NCI-H2029 (cell line): ENCODE measurements around the gene CPEB4.

Experiments used
- DNase-seq: peaks from one replicate; lab custom pipeline; 2025; lab: John Stamatoyannopoulos, UW

CPEB4 gene

DNA sequence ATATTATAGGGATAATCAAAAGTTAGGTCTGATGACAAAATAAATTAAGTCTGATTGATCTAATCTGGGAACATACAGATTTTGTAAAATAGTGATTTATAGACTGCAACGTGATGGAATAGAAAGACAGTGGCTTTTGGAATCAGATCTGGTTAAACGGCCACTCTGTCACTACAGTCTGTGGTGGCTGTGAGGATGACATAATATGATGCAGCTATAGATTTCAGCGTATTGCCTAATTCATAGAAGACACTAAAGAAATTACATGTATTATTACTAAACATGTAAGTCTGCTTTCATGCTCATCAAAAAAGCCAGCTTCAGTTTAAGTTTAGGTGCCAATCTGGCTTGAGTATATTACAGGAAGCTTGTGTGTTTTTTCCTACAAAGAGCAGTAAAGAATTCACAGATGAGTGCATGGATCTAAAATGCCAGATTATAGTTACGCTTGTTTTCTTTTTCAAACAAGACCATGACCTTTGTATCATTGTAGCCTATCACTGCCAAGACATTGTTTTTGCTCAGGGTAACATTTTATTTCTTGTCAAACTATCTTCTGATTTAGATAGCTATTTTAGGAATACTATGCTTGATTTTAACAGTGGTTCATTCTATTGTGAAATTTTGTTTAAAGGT, 25.7 kb downstream of the CPEB4 start:
- no peak for DNase-seq

DNA sequence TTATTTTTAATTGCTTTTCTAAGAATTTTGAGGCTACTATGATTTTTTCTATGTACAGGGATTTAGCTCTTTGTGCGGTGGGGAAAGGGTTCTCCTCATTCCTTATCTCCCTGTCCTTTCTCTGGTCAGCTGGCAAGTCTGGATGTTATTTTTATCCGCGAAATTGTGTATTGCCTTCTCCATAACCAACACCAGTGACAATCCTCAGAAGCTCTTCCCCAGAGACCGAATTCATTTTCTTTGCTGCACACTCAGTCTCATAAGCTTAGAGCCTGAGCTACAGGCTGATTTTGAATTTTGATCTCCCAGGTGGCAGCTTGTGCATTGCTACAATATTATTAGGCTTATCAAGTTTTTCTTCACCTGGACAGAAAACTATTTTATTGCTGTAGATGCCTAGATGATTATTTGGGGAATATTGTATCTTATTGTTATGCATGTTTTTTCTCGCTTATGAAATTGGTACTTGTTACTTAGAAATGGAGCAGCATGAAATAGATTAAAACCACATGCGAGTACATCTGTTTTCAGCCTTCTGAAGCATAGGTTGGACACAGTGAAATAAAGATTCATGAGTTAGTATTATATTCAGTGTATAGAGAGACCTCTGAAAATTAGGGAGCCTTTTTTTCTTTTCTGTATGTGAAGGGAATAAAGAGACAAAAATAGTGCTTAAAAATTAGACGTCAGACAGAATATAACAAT, 27.3 kb downstream of the CPEB4 start:
- DNase-seq: no peak

DNA sequence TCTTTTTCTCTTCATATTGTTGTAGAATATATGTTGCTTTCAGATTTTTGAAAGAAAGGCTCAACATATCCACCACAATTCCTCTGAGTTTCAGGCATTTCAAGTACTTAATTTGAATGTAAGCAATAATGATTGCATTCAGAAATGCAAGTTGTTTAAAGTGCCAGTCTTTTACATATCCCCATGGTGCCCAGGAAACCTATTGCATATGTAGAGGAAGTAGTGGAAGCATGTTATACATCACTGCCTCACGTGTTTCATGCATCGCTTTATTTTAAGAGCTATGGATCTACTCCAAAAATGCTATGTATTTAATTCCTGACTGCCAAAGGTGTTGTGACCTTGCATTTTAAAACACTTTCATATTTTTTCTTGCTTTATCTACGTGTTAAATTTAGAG, 28.1 kb downstream of the CPEB4 start:
- no peak for DNase-seq

DNA sequence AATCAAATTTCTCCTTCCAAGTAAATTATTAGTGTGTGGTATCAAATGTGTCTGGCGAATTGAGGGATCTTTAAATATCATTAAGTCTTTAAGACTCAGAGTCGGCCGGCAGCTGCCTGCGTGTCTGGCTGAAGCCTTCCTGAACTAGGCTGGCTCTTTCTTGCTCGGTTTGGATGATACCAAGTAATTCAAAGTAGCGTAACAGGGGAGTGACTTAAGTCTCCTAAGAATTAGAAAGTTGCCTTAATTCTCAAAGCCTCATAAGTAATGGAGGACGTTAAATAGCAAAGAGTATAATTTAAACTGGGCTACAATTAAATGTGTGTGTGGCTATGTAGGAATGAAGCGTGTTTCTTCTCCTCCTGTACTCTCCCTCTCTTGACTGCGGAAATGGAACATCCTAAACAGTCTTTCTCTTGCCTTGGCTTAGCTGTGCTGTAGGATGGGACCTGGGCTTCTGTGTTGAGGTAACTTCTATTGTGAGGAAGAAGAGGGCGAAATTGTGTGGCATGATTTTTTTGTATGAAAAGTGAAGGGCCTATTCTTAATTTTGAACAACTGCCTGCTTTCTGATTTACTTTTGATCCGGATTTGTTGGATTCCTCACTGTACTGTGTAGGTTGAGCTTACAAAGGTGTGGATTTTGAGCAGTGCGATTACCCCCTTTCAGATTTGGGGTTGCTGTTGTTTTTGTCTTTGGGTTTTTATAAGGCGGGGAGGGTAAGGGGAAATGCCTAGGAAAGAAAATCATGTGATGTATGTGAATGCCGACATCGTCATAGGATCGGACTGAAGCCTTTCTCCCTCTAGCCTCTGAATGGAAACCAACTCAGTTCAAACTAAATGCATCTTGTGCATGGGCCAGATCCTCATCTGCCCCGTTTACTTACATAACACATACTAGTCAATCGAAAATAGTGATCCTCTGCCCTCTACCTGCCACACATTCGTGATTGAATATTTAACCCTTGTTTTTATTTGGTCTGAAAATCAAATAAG, 29.9 kb downstream of the CPEB4 start:
- DNase-seq: peak; percentile 80

DNA sequence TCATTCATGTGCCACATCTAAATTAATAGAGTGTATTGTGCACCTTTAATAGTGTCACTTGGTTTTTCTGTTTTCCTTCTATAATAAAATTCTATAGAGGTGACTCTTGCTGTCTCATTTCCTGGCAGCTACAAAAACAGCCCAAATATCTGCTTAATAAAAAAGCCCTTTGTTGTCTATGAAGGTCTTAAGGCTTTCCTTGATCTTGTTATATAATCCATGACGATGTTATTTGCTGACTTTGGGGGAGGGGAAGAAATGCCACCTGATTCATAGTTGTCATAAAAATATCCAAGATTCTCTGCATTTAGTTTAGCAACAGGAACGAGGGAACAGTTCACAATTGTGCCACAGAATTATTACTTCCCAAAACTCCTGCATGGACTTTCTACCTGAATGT, 31.3 kb downstream of the CPEB4 start:
- peak; percentile 15 for DNase-seq

DNA sequence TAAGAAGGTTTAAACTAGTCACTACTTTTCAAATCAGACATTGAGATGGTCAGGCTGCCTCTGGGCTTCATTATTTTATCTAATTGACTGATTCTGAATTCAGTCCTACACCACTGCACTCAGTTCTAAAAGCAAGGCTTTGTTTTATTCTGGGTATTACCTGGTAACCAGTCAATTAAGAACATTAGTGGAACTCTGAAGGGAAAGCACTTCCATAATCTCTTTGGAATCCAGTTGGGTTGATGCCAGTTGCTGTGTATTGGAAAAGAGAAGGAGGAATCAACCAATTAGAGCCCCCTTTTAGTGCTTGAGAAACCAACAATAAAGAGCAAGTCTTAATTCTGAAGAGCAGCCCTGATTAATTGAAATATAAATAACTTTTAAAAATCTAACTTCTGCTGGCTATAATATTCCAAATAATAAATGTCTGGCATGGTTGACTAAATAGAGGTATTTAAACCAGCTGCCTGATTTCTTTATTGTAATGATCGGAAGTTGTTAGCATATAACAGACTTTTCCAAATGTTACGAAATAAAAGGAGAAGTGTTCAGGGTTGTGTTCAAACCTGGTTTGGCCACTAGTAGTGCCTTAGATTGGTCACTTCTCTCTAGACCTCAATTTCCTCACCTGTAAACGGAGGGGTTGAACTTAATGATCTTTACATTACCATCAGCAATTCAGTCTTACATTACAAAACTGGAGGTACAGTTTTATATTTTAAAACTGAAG, 32.0 kb downstream of the CPEB4 start:
- no peak for DNase-seq

DNA sequence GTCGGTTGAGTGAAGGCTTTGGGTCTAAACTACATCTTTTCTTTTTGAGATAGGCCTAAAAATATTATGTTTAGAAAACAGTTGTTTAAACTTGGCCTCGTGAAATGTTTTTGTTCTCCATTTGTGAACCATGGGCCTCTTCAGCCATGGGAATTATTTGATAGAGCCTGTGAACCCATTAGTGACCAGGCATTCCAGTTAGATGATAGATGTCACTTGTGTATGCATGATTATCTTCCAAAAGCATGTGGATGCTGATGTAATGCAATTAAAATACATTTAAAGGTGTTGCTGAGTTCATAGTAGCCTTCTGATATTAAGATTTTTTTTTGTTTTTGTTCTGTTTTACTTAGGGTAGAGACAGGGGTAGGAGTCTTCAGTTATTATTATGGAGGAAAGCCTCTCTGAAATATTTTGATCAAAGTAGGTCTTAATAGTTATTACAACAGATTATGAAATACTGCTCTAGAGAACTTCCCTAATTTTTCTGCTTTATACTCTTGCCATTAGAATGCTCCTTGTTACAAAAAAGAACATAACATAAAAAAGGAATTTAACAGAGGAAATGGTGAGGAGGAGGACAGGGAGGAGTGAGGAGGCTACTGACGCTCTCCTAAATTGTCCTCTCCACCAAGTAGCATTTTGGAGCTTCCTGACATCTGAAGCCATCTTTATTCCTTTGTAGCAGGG, 32.9 kb downstream of the CPEB4 start:
- DNase-seq: no peak

DNA sequence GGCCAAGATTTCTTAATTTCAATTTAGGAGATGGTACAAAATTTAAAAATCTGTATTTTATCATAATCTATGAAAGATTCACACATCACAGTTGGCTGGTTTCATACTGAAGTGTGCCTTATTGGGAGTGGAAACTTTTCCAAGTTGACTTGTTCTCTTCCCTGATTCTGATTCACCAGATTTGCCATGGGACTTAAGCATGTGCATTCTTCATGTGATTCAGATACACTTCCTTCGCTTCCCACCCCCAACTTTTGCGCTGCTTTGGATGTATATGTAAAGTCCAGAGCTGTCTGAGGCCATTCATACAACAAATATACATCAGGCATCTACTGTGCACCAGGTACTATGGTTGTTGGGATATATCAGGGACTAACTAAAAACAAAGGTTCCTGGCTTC, 34.4 kb downstream of the CPEB4 start:
- DNase-seq: no peak

DNA sequence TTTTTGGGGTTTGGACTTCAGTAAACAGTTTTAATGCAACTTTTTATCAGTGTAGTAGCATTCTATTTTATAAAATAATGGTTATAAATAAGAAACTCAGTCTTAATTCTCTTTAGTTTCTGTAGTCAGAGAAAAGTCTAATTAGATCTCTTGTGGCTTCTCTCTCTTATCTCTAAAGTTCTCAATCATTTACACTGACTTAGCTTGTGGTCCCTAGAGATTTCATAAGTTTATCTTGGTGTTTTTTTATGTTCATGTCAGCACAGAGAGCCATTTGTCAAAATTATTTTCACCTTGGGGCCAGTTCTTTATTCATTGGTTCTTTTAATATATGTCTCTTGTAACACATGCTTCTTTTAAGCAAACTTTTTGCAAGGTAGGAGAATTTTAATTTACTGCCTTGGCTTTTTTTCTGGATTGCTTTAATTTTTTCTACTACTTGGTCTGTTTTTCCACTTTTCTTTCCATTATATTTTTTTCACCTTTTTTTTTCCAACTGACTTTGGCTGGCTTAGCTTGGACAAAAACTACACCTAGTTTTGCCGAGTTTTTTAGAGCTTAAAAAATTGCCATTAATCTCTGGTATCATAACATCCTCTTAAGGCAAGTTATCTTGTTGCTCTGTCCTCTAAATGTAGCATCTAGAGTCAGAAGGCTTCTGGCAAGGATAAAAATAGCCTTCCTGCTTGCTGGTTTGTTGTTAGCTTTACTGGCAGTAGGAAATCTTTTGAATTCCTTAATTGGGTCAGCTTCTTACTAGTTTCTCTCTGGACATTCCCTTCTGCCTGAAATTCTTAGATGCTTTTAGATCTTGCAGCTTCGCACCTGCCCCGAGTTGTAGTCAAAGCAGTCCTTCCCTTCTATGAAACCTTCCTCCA, 35.3 kb downstream of the CPEB4 start:
- DNase-seq: no peak

DNA sequence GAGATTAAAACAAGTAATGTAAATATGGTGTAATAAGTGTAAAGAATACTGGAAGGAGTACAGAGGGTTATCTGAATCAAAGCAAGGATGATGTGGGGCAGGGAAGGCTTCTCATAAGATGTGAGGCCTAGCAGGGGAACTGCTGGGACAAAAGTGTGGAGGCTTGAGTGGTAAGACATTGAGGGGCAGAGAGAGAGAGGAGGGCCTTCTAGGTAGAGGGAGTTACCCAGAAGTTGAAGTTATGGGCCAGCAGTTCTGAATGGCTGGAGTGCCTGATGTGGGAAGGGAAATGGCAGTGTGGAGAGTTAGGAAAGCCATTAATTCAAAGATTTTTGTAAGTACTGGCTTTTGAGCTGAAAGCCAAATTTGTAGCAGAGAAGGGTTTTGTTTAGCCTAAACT, 36.8 kb downstream of the CPEB4 start:
- DNase-seq: no peak

DNA sequence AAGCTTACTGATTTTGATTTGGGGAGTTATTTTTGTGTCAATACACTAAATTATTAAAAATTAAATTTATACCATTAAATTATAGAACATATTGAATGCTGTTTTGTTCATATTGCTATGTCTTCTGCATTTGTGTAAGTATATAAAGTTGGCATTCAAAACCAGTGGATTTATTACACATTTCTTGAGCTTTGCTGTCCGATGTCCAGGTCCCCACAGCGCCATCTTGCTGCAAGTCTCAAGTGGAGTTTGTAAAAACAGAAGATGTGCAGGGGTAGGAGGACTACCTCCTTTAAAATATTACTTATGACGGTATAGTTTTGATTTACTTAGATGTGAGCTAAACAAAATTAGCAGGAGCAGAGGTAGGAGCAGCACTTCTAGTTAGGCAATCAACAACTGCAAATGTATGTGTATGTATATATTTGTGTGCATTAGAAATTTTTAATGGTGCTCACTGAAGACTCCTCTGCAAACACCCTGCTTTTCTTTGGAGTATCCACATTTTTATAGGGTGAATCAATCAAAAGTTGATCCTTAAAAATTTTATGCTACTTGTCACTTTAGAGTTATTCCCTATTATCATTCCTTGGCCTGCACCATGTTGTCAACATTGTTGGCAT, 37.4 kb downstream of the CPEB4 start:
- DNase-seq: no peak

DNA sequence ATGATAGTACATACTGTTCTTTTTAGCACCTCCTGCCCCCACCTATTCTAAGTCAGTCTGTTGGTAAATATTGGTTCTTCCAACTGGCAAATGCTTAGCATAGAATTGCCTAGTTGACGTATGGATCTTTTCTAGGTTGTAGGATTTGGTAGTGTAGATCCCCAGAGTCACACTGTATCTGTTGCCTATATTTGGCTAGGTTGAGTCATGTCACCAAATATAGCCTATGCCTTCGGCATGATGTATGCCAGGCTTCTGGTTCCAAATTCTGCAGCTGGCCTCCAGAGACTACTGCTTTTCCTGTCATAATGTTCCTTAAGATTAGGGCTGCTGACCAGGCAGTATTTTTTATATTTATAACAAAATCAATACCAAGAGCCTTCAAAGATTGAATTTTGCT, 38.2 kb downstream of the CPEB4 start:
- DNase-seq: no peak

DNA sequence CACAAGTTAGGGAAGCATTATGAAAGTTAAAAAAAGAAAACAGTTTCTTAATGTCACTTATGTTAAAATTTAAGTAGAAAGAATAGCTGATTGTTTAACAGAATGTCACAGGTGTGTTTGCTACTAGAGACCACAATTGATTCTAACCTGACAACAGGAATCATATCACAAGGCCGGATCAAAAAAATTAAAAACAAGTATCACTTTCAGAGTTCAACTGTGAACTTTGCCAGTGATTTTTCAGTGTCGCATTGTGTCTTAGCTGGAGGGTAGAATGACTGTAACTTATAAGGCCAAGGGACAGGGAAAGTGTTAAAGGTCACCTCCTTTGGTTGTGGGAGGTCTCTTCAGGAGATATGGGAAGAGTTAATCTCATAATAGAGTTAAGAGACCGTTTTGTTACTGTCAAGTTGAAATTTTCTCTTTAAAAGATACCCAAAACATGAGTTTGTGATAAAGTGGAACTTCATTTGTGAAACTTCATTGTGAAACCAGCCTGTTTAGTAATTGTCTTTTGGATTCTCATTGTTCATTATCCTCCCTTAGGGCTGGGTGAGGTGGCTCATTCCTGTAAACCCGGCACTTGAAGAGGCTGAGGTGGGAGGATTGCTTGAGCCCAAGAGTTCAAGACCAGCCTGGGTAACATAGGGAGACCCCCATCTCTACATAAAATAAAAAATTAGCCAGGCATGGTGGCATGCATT, 40.9 kb downstream of the CPEB4 start:
- DNase-seq: no peak

DNA sequence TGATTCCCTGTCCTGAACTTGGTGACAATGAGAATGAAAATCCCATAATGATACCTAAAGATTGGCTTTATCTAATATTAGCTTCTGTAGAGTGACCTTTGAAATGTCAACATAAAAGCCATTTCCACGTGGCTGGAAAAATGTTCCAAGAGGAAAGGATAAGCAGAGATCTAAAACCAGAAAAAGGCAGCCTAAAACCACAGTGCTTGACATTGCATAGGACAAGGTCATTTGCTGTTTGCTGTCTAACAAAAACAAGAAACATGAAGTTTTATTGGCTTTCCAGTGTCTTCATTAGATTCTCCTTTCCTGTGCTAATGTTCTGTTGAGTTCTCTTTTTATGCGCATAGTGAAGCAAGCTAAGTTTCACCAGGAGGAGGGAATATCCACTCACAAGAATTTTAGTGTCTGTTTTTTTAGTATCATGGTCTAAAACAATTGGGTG, 44.6 kb downstream of the CPEB4 start:
- no peak for DNase-seq

DNA sequence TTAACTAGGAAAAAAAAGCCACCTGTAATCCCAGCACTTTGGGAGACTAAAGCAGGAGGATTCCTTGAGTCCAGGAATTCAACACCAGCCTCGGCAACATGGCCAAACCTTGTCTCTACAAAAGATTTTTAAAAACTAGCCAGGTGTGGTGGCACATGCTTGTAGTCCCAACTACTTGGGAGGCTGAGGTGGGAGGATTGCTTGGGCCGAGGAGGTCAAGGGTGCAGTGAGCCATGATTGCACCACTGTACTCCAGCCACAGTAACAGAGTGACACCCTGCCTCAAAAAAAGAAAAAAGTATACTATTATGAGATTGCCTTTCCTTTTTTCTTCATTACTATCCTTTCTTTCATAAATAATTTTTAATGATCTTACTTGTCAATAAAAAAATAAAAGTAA, 45.8 kb downstream of the CPEB4 start:
- no peak for DNase-seq

DNA sequence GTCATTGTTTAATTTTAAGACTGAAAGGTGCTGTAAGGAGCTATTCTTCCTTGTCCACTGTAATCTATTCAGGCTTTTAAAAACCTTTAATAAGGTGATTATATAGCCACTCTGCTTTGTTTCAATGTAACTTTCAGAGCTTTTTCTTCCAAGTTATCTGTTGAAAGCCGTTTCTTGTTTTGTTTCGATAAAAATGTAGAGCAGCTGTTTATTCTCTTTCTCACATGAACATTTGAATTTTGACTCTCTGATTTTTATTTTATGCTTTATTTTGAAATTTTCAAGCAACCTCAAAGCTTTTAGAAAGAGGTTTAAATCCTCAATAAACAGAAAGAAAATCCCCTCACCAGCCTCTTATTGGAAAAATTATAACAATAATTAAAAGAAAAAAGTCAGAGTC, 47.2 kb downstream of the CPEB4 start:
- DNase-seq: no peak

DNA sequence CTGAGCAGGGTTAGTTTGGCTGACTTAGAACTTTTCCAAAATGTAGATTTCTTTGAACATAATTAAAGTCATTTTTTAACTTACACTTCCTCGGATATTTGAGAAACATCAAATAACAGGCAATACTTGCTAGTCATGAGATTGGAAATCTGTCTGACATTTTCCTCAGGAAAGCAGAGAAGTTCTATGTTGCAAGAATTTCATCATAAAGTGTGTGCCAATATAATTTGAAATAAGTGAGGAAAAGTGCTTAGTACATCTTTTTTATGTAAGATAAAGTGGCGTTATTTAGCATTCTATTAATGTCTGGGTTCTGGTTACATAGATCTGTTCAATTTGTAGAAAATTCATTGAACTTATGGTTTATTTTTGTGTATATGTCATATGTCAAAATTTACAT, 52.1 kb downstream of the CPEB4 start:
- DNase-seq: no peak

DNA sequence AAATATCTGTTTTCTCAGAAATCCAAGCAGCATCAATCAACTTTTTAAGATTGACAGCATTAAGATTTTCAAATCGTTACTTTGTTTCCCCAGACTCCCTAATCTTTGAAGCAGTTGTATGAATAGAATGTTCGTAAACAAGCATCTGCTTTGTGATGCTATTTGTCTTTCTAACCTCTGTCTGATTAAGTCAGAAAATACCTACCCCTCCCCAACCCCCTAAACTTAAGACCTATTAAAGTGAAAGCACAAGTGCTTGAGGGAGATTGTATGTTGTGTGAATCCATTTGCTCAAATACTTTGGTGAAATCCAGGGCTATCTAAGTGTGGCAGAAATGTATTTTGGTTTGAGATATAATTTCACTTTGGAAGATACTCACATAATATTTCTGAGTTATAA, 53.0 kb downstream of the CPEB4 start:
- DNase-seq: no peak

DNA sequence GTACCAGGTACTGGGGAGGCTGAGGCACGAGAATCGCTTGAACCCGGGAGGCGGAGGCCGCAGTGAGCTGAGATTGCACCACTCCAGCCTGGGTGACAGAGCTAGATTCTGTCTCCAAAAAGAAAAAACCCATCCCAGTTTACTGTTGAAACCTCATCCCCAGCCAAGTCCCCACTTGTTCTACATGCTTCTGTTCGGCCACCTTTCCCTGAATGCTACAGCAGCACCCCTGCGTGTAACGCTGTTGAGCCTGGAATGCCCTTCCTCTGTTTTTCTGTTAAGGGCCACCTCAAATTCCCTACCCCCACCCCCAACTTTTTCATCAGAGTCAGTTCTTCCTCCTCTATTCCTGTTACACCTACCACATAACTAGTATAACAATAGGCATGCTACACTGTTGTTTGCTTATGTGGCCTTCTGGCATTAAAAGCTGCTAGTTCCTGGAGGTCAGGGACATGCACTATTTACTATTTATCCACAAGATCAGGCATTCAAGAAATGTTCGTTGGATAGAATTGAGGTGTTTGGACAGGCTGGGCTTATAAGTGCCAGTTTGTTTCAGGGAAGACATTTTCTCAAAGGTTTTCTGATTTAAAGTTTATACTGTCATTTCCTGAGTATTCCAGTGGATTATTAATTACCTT, 53.7 kb downstream of the CPEB4 start:
- DNase-seq: peak; percentile 19
